ENCODE measurements around the gene RGS5.
A peak's percentile ranks its signal among the peaks of the same experiment; 100 is the strongest.

The RGS5 gene

DNA sequence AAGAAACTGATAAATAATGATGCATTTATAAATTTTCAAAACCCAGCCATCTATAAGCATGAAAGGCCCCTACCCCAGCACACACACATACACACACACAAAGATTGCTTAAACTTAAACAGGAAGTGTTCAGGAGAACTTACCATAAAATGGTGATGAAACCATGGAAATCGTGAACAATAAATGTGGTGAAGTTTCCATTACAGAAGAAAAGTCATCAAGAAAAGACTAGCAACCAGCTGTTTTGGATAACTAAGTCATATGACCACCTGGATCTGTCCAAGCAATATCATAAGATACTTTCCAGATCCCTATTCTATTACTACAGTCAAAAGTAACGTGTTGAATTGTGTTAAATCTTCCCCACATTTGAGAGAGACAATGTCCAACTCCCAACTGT, 24.1 kb downstream of the RGS5 start:
- no peak for DNase-seq

- DNase-seq = no peak
Observed at GRCh38 chr1:163176797-163177196, 25.9 kb downstream of the RGS5 start.

DNA sequence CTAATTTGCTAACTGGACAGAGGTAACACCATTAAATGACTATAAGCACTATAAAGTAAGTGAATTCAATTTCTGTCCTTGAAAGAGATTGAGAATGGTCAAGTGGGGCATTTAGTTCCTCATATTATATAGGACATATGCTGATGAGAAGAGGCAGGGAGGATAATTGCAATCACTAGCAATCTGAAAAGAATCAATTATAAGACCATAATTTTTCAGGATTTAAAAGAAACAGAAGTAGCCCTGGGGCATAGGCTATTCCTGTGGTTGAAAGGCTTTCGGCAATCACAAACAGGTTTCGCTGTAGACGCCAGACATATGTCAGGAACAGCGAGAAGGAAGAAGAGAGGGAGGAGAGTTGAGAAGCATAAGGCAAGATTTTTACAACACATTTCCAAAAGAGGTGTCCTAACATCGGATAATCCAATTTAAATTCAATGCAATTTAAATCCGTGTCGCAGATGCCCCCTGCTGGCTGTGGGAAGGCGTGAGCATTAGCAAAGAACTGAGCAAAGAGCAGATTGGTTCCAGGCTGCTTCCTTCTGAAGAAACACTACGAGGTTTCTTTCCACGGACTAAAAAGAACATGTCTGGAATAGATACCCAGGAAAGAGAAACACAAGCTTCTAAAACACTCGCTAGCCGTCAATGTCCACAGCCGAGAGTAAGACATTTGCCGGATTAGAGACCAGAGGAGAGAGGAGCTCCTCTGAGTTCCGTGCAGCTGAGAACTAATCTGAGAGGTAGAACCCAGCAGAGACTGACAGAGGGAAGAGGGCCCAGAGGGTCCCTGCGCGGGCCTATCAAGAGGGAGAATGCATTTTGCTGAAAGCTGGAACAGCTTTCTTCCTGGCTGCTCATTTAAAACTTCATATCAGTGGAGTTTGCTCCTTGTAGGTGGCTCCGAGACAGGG, 27.9 kb downstream of the RGS5 start:
- DNase-seq = peak; percentile 72 to 87

- DNase-seq = no peak
Observed at GRCh38 chr1:163173121-163173520, 29.6 kb downstream of the RGS5 start.

DNA sequence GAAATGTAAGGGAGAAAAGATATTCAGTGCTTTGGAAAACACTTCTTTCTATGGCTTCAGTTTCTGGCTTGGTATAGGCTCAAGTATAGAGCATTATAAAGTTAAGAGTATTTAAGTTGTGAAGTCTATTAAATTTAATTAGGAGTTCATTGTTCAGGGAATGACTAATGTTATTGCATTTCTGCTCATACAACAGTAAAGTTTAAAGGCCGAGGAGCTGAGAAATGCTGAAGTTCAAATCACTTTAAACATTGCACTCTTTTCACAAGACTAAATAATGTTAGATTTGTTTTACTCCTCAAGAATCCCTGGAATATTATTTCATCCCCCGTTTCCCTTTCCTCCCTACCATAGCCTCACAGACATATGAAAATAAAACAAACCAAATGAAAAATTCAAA, 30.1 kb downstream of the RGS5 start:
- DNase-seq = no peak

- DNase-seq = peak; percentile 16 to 29
Observed at GRCh38 chr1:163171826-163172225, 30.9 kb downstream of the RGS5 start.

- peak; percentile 18 to 77 for DNase-seq
Observed at GRCh38 chr1:163170975-163171676, 31.6 kb downstream of the RGS5 start.

DNA sequence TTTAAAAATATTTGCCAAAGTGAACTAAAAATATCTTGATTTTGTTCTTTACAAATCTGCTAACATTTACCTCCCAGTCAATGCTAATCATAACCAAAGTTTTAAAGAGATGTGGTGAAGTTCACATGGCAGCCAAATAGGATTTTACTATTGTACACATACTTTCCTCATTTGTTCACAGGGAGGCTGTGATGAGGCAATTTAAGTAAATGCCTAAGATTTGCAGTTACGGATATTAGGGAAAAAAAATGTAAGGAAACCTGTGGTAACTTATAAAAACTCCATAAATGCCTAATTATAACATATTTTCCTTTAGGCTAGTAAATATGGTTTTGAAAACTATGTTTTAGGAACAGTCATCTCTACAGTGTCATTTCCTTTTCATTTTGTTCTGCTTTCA, 32.4 kb downstream of the RGS5 start:
- DNase-seq = no peak

DNA sequence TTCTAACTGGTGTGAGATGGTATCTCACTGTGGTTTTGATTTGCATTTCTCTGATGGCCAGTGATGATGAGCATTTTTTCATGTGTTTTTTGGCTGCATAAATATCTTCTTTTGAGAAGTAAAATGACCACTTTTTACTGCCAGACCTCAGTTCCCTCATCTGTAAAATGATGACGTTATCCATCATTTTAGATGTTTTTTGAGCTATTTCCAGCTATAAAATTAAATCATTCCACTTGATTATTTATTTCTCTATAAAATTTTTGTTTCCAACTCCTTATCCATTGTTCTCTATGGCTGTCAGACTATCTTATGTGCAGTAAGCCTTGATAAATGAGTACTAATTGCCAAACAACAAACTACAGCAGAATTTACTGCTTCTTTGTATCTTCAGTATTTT, 33.2 kb downstream of the RGS5 start:
- DNase-seq = no peak

GRCh38 chr1:163168053-163168452, 34.7 kb downstream of the RGS5 start:
- DNase-seq = peak; percentile 77 to 94

GRCh38 chr1:163166886-163167555, 35.7 kb downstream of the RGS5 start:
- no peak for DNase-seq

DNA sequence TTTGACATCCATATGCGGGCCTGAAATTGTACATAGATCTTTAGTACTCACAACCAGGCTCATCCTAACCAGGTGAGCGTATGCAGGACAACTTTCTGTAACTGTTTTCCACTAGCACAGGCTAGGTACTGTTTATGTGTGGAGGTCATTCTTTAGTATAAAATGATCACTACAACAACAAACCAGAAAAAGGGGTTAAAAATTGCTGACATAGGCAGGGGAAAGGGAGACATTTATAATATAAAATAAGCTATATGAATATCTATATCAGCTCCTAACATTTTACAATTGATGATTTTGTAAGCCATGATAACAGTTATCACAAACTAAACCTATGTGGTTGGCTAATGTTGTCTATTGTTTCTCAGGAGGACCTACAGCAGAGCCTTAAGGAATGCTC, 37.6 kb downstream of the RGS5 start:
- DNase-seq = no peak

DNA sequence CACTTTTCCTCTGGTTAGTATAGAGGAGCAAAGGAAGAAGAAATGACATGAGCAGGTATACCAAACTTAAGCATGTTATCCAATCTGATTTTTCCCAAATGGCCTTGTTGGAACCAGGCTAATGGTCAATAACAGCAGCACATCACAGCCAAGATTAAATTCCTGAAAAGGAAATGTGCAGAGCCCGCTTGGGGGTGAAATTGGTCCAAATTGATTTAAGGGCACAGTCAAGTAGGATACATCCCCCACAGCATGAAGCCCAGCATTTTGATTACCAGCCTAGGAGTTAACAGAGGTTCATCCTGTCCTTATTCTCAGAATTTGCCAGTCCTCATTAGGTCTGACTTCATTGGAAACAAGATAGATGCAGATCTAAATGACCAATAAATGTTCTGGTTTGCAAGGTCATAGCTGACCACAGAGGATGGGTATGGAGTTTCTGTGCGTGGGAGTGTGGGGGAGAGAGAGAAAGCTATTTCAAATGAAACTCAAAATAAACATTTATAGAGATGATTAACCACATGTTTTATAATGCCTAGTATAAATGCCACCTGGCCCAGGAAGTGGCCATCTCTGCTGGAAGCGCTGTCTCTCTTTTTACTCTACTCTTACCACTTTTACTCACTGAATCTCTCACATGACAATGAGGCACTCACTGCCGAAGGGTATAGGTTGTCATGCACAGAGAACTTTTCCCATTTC, 38.7 kb downstream of the RGS5 start:
- no peak for DNase-seq

GRCh38 chr1:163163163-163163562, 39.6 kb downstream of the RGS5 start:
- no peak for DNase-seq

GRCh38 chr1:163162381-163162914, 40.3 kb downstream of the RGS5 start:
- DNase-seq = no peak

GRCh38 chr1:163161841-163162240, 40.9 kb downstream of the RGS5 start:
- no peak for DNase-seq

DNA sequence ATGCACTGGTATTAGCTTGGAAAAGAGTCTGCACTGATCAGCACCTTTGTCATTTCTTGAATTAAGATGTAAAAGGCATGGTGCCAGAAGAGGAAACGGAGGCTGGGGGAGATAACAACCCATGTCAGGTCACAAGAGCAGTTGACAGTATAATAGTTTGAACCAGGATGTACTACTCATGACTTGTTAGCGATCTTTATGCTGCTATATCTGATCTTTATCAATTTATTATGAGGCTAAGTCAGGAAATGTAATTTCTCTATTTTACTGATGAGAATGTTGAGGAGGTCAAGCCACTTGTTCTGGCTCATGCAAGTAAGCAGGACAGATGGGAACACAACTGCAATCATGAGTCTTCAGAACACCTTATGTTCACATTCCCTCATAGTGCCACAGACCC, 41.4 kb downstream of the RGS5 start:
- DNase-seq = no peak

GRCh38 chr1:163155606-163156005, 47.1 kb downstream of the RGS5 start:
- no peak for DNase-seq

GRCh38 chr1:163148911-163149310, 53.8 kb downstream of the RGS5 start:
- DNase-seq = no peak

DNA sequence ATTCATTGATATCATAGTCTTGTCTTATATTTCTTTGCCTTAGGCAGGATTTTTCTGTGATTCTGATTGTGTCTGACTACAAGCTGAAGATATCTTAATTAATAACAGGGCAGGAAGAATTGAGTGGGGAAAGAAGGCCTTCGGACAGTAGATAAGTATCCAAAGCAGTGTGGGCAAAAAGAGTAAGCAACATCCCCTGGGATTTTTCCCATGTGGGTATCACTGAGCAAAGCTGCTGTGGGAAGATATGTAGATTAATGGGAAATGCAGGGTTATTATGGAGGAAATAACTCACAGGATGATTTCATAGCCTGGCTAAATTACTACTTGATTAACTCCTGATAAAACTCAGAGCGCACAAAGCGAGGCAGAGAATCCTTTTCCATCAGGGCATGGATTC, 55.7 kb downstream of the RGS5 start:
- DNase-seq = no peak

- DNase-seq = no peak
Observed at GRCh38 chr1:163145435-163145834, 57.3 kb downstream of the RGS5 start.

GRCh38 chr1:163144418-163144817, 58.3 kb downstream of the RGS5 start:
- no peak for DNase-seq

- DNase-seq = no peak
Observed at GRCh38 chr1:163142152-163142551, 60.6 kb downstream of the RGS5 start.
